ENCODE measurements around the gene HOXA3. TPM values are rescaled to one million over a fixed set of nuclear protein-coding genes. Genes with fewer than 3 reads are reported as not detected.

HOXA3 gene
- total and polyA plus RNA-seq, 2 of the 8 experiments (the other 6 are each of a cell fraction or from before 2014, with no cell fraction given): not detected

DNA sequence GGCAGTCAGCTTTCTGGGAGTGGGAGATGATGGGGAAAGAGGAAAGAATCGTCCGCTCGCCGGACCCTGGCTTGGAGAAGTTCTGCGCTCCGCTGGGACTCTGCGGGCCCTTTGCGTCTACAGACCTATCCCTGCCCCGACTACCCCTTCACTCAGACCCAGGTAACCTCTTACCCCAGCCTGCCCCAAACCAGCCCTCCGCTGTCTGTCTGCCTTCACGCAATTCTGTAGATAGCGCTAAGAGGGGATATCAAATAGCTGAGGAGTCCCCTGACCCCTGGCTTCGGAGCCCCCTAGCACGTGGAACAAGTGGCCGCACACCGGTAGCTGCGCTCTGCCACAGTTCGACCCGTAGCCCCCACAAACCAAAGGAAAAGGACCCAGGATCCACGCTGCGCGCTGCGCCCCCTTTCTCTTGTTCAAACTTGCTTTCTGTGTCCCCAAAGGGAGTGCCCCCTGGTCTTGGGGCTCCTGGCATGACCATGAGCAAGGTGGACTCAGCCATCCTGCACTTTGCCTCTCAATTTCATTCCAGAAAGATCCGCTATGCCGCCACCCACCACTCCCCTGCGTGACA is 28.8 kb downstream of the HOXA3 start:
- Histone ChIP-seq H3K4me2 (ENCODE audit: insufficient read depth in 1 of 2, low read depth in 2 of 2, low read length in 2 of 2) (no peak overlapping the region; a peak in 1 of 4 replicates), H3K23ac (ENCODE audit: insufficient read length) (no peak overlapping the region), H3K79me2 (ENCODE audit: control insufficient read depth in 1 of 2, insufficient read depth in 2 of 2, low read length in 2 of 2) (no peaks in the 10 kb centered on the region), H3K14ac (ENCODE audit: insufficient read length) (no peak overlapping the region), H4K20me1 (replicated peaks in 1 of 2; ENCODE audit: control insufficient read depth in 1 of 2, insufficient read depth in 2 of 2, low read length in 2 of 2) (peaks cover 22 to 26% of the 10 kb centered on the region in 2 experiments), H2BK12ac (ENCODE audit: low read depth, low read length) (0 out of 2 replicates have a peak overlapping the region, but pooled peaks have one; percentile 21), H2AK5ac (ENCODE audit: low read depth, low read length) (0 out of 2 replicates have a peak overlapping the region, but pooled peaks have one; percentile 25), H2AFZ (ENCODE audit: low read length) (no peak overlapping the region), H4K8ac (ENCODE audit: extremely low read depth, insufficient read depth, low read length) (no peak overlapping the region), H3K9ac (replicated peaks in 1 of 4; ENCODE audit: extremely low read depth in 1 of 4, low read depth in 3 of 4, low read length in 3 of 4) (no peak overlapping the region), H2BK120ac (replicated peaks; ENCODE audit: low read depth, low read length) (no peak overlapping the region), H3K27me3 (replicated peaks in 1 of 4; ENCODE audit: control insufficient read depth in 3 of 4, extremely low read depth in 1 of 4, insufficient read depth in 3 of 4, low read length in 3 of 4) (peaks cover 100% of the 10 kb centered on the region in 4 experiments), H3K4me1 (replicated peaks in 1 of 4; ENCODE audit: control insufficient read depth in 3 of 4, insufficient read depth in 4 of 4, low read length in 3 of 4) (0 out of 7 replicates have a peak, but pooled peaks cover 0 to 2% (median 0%) of the 10 kb centered on the region in 4 experiments), H3K27ac (ENCODE audit: low read depth, low read length) (no peak overlapping the region), H3K4me3 (ENCODE audit: extremely low read depth in 1 of 4, insufficient read depth in 2 of 4, low read depth in 3 of 4, low read length in 4 of 4) (no peak overlapping the region), H3K56ac (replicated peaks; ENCODE audit: insufficient read length, low read depth, low read length) (no peak overlapping the region), H4K5ac (ENCODE audit: insufficient read length, low read depth, low read length) (no peak overlapping the region), H3K23me2 (ENCODE audit: low read depth, low read length) (no peaks in the 10 kb centered on the region; the same call in 1 of the 2 replicates), H3K36me3 (ENCODE audit: control insufficient read depth in 2 of 4, insufficient read depth in 4 of 4, low read length in 3 of 4) (no peaks in the 10 kb centered on the region), H4K91ac (replicated peaks; ENCODE audit: insufficient read length, low read length) (no peak overlapping the region), H3K9me3 (ENCODE audit: insufficient read depth in 2 of 2, low read depth in 1 of 2, low read length in 1 of 2) (no peaks in the 10 kb centered on the region), H3K79me1 (ENCODE audit: low read depth, low read length) (no peaks in the 10 kb centered on the region), H2BK20ac (ENCODE audit: low read length) (0 out of 2 replicates have a peak overlapping the region, but pooled peaks have one; percentile 55), H2BK15ac (ENCODE audit: low read length) (no peak overlapping the region; the same call in 1 of the 2 replicates), H3K18ac (ENCODE audit: extremely low read depth, low read length) (no peak overlapping the region), H3K4ac (replicated peaks; ENCODE audit: insufficient read length, low read depth, low read length) (no peak overlapping the region), H2BK5ac (ENCODE audit: low read depth, low read length) (no peak overlapping the region)
- ChIA-PET POLR2A (ENCODE audit: partially characterized antibody) (no interaction called here), CTCF (ENCODE audit: partially characterized antibody) (interaction anchor here (0.9 to 1.4 kb wide), 2 partner anchors 21 to 29 kb away, joined by 3 to 4 read pairs; no protein-coding TSS in a partner anchor)
- FAIRE-seq (no peak), DNase-seq (ENCODE audit: low read depth in 1 of 2, low spot score in 2 of 2) (peak in 1 of 2 experiments; percentile 63)
- TF ChIP-seq CEBPB (IDR thresholded peaks at IDR 0.05; ENCODE audit: low read depth, low read length) (no peak), SP4 (IDR thresholded peaks at IDR 0.05; ENCODE audit: low read length) (no peak), SUZ12 (IDR thresholded peaks at IDR 0.05; ENCODE audit: low read length) (peak; percentile 84), EZH2 (IDR thresholded peaks at IDR 0.05; ENCODE audit: low read depth, low read length, severe bottlenecking) (peak; percentile 92)
- WGBS, 2 experiments (ENCODE audit: extremely low coverage in 1 of 2, insufficient coverage in 1 of 2, insufficient read length in 1 of 2, insufficient replicate concordance in 2 of 2, low coverage in 1 of 2, low lambda C conversion rate in 2 of 2, missing lambda C conversion rate in 1 of 2): 13% methylated on average over 22 of the region's 26 CpGs; no CpG with 5 or more reads in 1 of the 2 experiments
